Measurements from ENCODE around the gene KREMEN1. TPM values are rescaled to one million over a fixed set of nuclear protein-coding genes. Genes with fewer than 3 reads are reported as not detected.

KREMEN1 gene
- total and polyA plus RNA-seq, 2 experiments from 2014 or later = 7.5 to 10.5 TPM

GRCh38 chr22:29190051-29190450 is 117.2 kb downstream of the KREMEN1 start:
- Histone ChIP-seq H3K4me2 (no peak overlapping the region), H3K9me2 (replicated peaks; ENCODE audit: insufficient read depth) (no peaks in the 10 kb centered on the region), H3K36me3 (replicated peaks; ENCODE audit: insufficient read depth, low read depth) (no peaks in the 10 kb centered on the region), H3K9me3 (ENCODE audit: low read depth) (no peaks in the 10 kb centered on the region), H3K79me2 (no peaks in the 10 kb centered on the region), H3K27ac (no peak overlapping the region), H2AFZ (no peak overlapping the region), H3K27me3 (no peaks in the 10 kb centered on the region), H4K20me1 (ENCODE audit: insufficient read depth, poor library complexity, severe bottlenecking) (no peaks in the 10 kb centered on the region), H3K4me3 (no peak overlapping the region), H3K4me1 (ENCODE audit: insufficient read depth) (no peaks in the 10 kb centered on the region)
- TF ChIP-seq CTCF (IDR thresholded peaks at IDR 0.05; ENCODE audit: poor library complexity) (no peak), EZH2phosphoT487 (IDR thresholded peaks at IDR 0.05; ENCODE audit: low read depth, severe bottlenecking, unreplicated experiment) (no peak), EZH2 (IDR thresholded peaks at IDR 0.05; ENCODE audit: borderline replicate concordance) (no peak)
- WGBS (ENCODE audit: low lambda C conversion rate, missing lambda C conversion rate) = 92% methylated on average over 8 of the region's 8 CpGs
- DNase-seq (ENCODE audit: low spot score) = no peak

- Histone ChIP-seq H3K27ac (no peak overlapping the region), H3K9me2 (replicated peaks; ENCODE audit: insufficient read depth) (no peaks in the 10 kb centered on the region), H3K36me3 (replicated peaks; ENCODE audit: insufficient read depth, low read depth) (no peaks in the 10 kb centered on the region), H2AFZ (no peak overlapping the region), H3K4me3 (no peak overlapping the region), H4K20me1 (ENCODE audit: insufficient read depth, poor library complexity, severe bottlenecking) (no peaks in the 10 kb centered on the region), H3K4me2 (no peak overlapping the region), H3K4me1 (ENCODE audit: insufficient read depth) (no peaks in the 10 kb centered on the region), H3K9me3 (ENCODE audit: low read depth) (no peaks in the 10 kb centered on the region), H3K27me3 (no peaks in the 10 kb centered on the region), H3K79me2 (no peaks in the 10 kb centered on the region)
- TF ChIP-seq CTCF (IDR thresholded peaks at IDR 0.05; ENCODE audit: poor library complexity) (no peak), EZH2phosphoT487 (IDR thresholded peaks at IDR 0.05; ENCODE audit: low read depth, severe bottlenecking, unreplicated experiment) (no peak), EZH2 (IDR thresholded peaks at IDR 0.05; ENCODE audit: borderline replicate concordance) (no peak)
- WGBS (ENCODE audit: low lambda C conversion rate, missing lambda C conversion rate) = 83% methylated on average over 10 of the region's 10 CpGs
- no peak for DNase-seq (ENCODE audit: low spot score)
Observed at GRCh38 chr22:29190918-29191317, 118.1 kb downstream of the KREMEN1 start.

GRCh38 chr22:29193021-29193420 is 120.2 kb downstream of the KREMEN1 start:
- WGBS (ENCODE audit: low lambda C conversion rate, missing lambda C conversion rate) = 94% methylated on average over 8 of the region's 8 CpGs
- H3K9me3 ChIP-seq (ENCODE audit: low read depth) = no peaks in the 10 kb centered on the region
- H3K27ac ChIP-seq = no peak overlapping the region
- H3K36me3 ChIP-seq (replicated peaks; ENCODE audit: insufficient read depth, low read depth) = no peaks in the 10 kb centered on the region
- H3K4me3 ChIP-seq = no peak overlapping the region
- no peak overlapping the region for H2AFZ ChIP-seq
- DNase-seq (ENCODE audit: low spot score) = no peak
- no peak overlapping the region for H3K4me2 ChIP-seq
- TF ChIP-seq EZH2 (IDR thresholded peaks at IDR 0.05; ENCODE audit: borderline replicate concordance) (no peak), CTCF (IDR thresholded peaks at IDR 0.05; ENCODE audit: poor library complexity) (no peak), EZH2phosphoT487 (IDR thresholded peaks at IDR 0.05; ENCODE audit: low read depth, severe bottlenecking, unreplicated experiment) (no peak)
- H3K79me2 ChIP-seq = no peaks in the 10 kb centered on the region
- no peaks in the 10 kb centered on the region for H3K4me1 ChIP-seq (ENCODE audit: insufficient read depth)
- H3K27me3 ChIP-seq = no peaks in the 10 kb centered on the region
- no peaks in the 10 kb centered on the region for H3K9me2 ChIP-seq (replicated peaks; ENCODE audit: insufficient read depth)
- H4K20me1 ChIP-seq (ENCODE audit: insufficient read depth, poor library complexity, severe bottlenecking) = no peaks in the 10 kb centered on the region

- WGBS (ENCODE audit: low lambda C conversion rate, missing lambda C conversion rate) = 88% methylated on average over 1 of the region's 2 CpGs
- H4K20me1 ChIP-seq (ENCODE audit: insufficient read depth, poor library complexity, severe bottlenecking) = no peaks in the 10 kb centered on the region
Observed at GRCh38 chr22:29194184-29194583, 121.3 kb downstream of the KREMEN1 start.

More at GRCh38 chr22:29194184-29194583, 121.3 kb downstream of the KREMEN1 start:
- Histone ChIP-seq H3K27me3 (no peaks in the 10 kb centered on the region), H3K4me1 (ENCODE audit: insufficient read depth) (no peaks in the 10 kb centered on the region), H3K4me3 (no peak overlapping the region), H3K9me2 (replicated peaks; ENCODE audit: insufficient read depth) (no peaks in the 10 kb centered on the region), H3K9me3 (ENCODE audit: low read depth) (no peaks in the 10 kb centered on the region), H3K27ac (no peak overlapping the region), H3K4me2 (no peak overlapping the region), H3K36me3 (replicated peaks; ENCODE audit: insufficient read depth, low read depth) (no peaks in the 10 kb centered on the region), H3K79me2 (no peaks in the 10 kb centered on the region), H2AFZ (no peak overlapping the region)
- TF ChIP-seq EZH2phosphoT487 (IDR thresholded peaks at IDR 0.05; ENCODE audit: low read depth, severe bottlenecking, unreplicated experiment) = no peak
- no peak for TF ChIP-seq EZH2 (IDR thresholded peaks at IDR 0.05; ENCODE audit: borderline replicate concordance)
- no peak for TF ChIP-seq CTCF (IDR thresholded peaks at IDR 0.05; ENCODE audit: poor library complexity)
- DNase-seq (ENCODE audit: low spot score) = no peak
